DND-41 (cell line): ENCODE results near the gene DPP7.

Experiments
- ATAC-seq: fragments of 200-7000 bp; cut with Tn5 transposase; 3 replicates; pipeline ENCODE4 v1.9.1; 2021; ENCODE audit warnings: low read depth; ENCODE audit not compliant: insufficient read depth
- DNase-seq: peaks from one replicate; pipeline ENCODE4 v3.0.0-alpha.2; 2020
- H2AFZ ChIP-seq: 2 replicates; pipeline ENCODE4 v1.6.0; 2012; ENCODE audit warnings: low read depth, low read length
- H3K27ac ChIP-seq: 2 replicates; pipeline ENCODE4 v1.5.1; 2012; ENCODE audit warnings: low read length, inconsistent platforms
- H3K27me3 ChIP-seq: fragments of 200-600 bp; sonication (generic); 2 replicates; pipeline ENCODE4 v1.6.0; 2012; ENCODE audit warnings: low read length, mild to moderate bottlenecking, inconsistent platforms; ENCODE audit not compliant: insufficient read depth, poor library complexity
- H3K36me3 ChIP-seq: 2 replicates; pipeline ENCODE4 v1.5.1; 2012; ENCODE audit warnings: low read length, inconsistent platforms; ENCODE audit not compliant: insufficient read depth
- H3K4me1 ChIP-seq: 2 replicates; pipeline ENCODE4 v1.5.1; 2012; ENCODE audit warnings: mild to moderate bottlenecking, low read length; ENCODE audit not compliant: insufficient read depth
- H3K4me2 ChIP-seq: 2 replicates; pipeline ENCODE4 v1.6.0; 2012; ENCODE audit warnings: mild to moderate bottlenecking, moderate library complexity, low read length, inconsistent platforms; ENCODE audit not compliant: insufficient read depth
- H3K4me3 ChIP-seq, 2 experiments: fragments of 200-600 bp in 1 of 2; shearing (Covaris generic) in 1 of 2; 2 replicates each; pipeline ENCODE4 v1.5.1; 2012 to 2016; ENCODE audit warnings: inconsistent platforms in 2 of 2, low read length in 2 of 2, mild to moderate bottlenecking in 2 of 2, low read depth in 1 of 2, moderate library complexity in 1 of 2
- H3K79me2 ChIP-seq: 2 replicates; pipeline ENCODE4 v1.6.0; 2012; ENCODE audit warnings: low read length, inconsistent platforms; ENCODE audit not compliant: insufficient read depth
- H3K9ac ChIP-seq: 2 replicates; pipeline ENCODE4 v1.6.0; 2012; ENCODE audit warnings: low read depth, mild to moderate bottlenecking, inconsistent platforms, low read length, moderate library complexity
- H3K9me3 ChIP-seq: 2 replicates; pipeline ENCODE4 v1.5.1; 2012; ENCODE audit warnings: low read length, moderate library complexity, mild to moderate bottlenecking, inconsistent platforms; ENCODE audit not compliant: insufficient read depth, severe bottlenecking
- H4K20me1 ChIP-seq: 2 replicates; pipeline ENCODE4 v1.6.0; 2012; ENCODE audit warnings: low read length; ENCODE audit not compliant: insufficient read depth
- EZH2 ChIP-seq: IDR thresholded peaks from 3 replicates; pipeline ENCODE4 v1.6.1; 2012; ENCODE audit warnings: borderline replicate concordance, low read depth, mild to moderate bottlenecking, moderate library complexity, low read length, inconsistent platforms; ENCODE audit not compliant: severe bottlenecking
- TF ChIP-seq, protein P1 (sequence below): IDR thresholded peaks from 2 replicates; pipeline ENCODE4 v1.5.1; 2012; ENCODE audit warnings: borderline replicate concordance, low read length, moderate library complexity, mild to moderate bottlenecking; ENCODE audit not compliant: poor library complexity, severe bottlenecking; ENCODE audit errors: extremely low read depth

DPP7 gene

DNA sequence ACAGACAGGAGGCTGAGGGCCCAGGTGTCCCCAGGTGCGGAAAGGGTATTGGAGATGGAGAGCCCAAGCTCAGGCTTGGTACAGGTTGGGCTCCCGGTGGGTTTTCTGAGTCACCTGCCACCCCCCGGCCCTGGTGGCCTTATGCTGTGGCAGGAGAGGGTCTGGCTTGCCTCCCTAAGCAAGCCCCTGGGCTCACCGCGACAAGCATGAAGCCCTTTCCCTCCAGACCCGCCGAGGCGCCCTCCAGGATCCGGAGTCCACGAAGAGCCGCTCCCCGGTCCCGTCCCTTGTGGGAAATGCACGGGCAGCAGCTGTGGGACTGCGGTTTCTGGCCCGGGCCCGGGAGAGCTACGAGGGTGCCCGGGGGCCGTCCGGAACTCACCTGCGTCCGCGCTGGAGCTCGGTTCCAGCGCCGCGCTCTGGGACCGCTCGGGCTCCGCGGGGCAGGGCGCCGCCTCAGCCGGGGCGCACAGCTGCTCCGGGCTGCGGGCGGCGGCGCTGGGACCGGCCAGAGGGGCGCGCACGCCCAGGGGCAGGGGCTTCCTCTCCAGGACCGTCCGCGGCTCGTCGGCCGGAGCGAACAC is 44.9 kb downstream of the DPP7 start:
- Histone ChIP-seq H3K27me3 (no peaks in the 10 kb centered on the region), H3K4me3 (peak overlapping the region; percentile 53 to 76; a peak in 3 of 4 replicates), H3K36me3 (peaks cover 20% of the 10 kb centered on the region), H3K9ac (peak overlapping the region; percentile 60), H3K4me1 (peaks cover 37% of the 10 kb centered on the region), H3K9me3 (no peaks in the 10 kb centered on the region), H2AFZ (no peak overlapping the region; the same call in 1 of the 2 replicates), H3K79me2 (peaks cover 16% of the 10 kb centered on the region), H4K20me1 (peaks cover 38% of the 10 kb centered on the region), H3K4me2 (peak overlapping the region; percentile 97), H3K27ac (peak overlapping the region; percentile 6; the same call in 1 of the 2 replicates)
- TF ChIP-seq, protein P1, sequence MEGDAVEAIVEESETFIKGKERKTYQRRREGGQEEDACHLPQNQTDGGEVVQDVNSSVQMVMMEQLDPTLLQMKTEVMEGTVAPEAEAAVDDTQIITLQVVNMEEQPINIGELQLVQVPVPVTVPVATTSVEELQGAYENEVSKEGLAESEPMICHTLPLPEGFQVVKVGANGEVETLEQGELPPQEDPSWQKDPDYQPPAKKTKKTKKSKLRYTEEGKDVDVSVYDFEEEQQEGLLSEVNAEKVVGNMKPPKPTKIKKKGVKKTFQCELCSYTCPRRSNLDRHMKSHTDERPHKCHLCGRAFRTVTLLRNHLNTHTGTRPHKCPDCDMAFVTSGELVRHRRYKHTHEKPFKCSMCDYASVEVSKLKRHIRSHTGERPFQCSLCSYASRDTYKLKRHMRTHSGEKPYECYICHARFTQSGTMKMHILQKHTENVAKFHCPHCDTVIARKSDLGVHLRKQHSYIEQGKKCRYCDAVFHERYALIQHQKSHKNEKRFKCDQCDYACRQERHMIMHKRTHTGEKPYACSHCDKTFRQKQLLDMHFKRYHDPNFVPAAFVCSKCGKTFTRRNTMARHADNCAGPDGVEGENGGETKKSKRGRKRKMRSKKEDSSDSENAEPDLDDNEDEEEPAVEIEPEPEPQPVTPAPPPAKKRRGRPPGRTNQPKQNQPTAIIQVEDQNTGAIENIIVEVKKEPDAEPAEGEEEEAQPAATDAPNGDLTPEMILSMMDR: no peak
- no peak for TF ChIP-seq EZH2
- DNase-seq (peak; percentile 23), ATAC-seq (peak; percentile 25; the same call in 1 of the 3 replicates)

GRCh38 chr9:137068539-137069507 is 45.7 kb downstream of the DPP7 start:
- TF ChIP-seq EZH2: no peak
- TF ChIP-seq, protein P1: no peak
- H3K79me2 ChIP-seq: peaks cover 16% of the 10 kb centered on the region
- H3K9ac ChIP-seq: peak overlapping the region; percentile 60
- no peak for DNase-seq
- H3K36me3 ChIP-seq: peaks cover 27% of the 10 kb centered on the region
- no peak overlapping the region; the same call in 1 of the 2 replicates for H3K27ac ChIP-seq
- ATAC-seq: no peak
- H3K4me2 ChIP-seq: peak overlapping the region; percentile 97
- H3K9me3 ChIP-seq: no peaks in the 10 kb centered on the region
- peaks cover 45% of the 10 kb centered on the region for H4K20me1 ChIP-seq
- H3K4me1 ChIP-seq: peaks cover 37% of the 10 kb centered on the region
- H2AFZ ChIP-seq: no peak overlapping the region
- peak overlapping the region; percentile 53 to 76; a peak in 3 of 4 replicates for H3K4me3 ChIP-seq
- no peaks in the 10 kb centered on the region for H3K27me3 ChIP-seq

DNA sequence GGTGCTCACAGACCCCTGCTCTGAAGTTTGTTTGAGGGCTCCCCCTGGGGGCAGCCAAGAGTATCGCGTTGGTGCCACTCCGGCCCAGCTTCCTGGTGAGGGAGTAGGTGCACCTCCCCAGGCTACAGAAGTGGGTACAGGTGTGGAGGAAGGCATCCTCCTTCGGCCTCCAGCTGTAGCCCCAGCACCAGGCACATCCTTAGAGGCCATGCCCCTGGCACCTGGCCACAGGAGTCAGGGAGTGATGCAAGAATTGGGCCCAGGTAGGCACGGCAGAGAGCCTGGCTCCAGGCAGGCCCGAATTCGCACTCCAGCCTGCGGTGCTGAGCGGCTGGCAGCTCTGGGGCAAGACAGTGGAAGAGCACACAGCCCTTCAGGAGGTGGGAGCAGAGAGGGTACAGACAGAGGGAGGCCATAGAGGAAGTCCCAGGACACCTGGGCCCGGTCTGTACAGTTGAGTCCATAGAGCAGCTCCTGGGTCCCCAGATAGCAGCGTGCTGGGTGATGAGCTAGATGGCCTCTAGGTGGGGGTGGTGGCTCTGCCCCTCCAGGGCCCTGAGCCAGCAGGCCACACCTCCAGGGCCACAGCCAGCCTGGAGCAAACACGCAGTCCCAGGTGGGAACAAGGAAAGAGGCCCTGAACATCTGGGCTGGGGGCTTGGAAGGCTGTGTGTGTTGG is 46.5 kb downstream of the DPP7 start:
- Histone ChIP-seq H3K36me3 (peaks cover 29% of the 10 kb centered on the region), H3K27ac (no peak overlapping the region), H3K9me3 (no peaks in the 10 kb centered on the region), H2AFZ (no peak overlapping the region), H4K20me1 (peaks cover 50% of the 10 kb centered on the region), H3K27me3 (no peaks in the 10 kb centered on the region), H3K4me3 (peak overlapping the region in 1 of 2 experiments; percentile 76; a peak in 2 of 4 replicates), H3K4me1 (peaks cover 37% of the 10 kb centered on the region), H3K79me2 (peaks cover 16% of the 10 kb centered on the region), H3K4me2 (peak overlapping the region; percentile 97), H3K9ac (peak overlapping the region; percentile 60; the same call in 1 of the 2 replicates)
- DNase-seq (peak; percentile 87), ATAC-seq (peak; percentile 61)
- TF ChIP-seq, protein P1: peak; percentile 80
- no peak for TF ChIP-seq EZH2
